Activated CD8-positive, alpha-beta memory T cell treated with anti-CD3 and anti-CD28 coated beads, Interleukin-2, amount 50 U/mL, for 1 hour (primary cell): Measurements from ENCODE around the gene RPL18.
"Not testable (repeated sequence)": the region's sequence is repeated elsewhere in the genome, so short reads cannot be mapped to it uniquely, and the experiment has no call there.

Experiments used
- DNase-seq: peaks from one replicate; pipeline ENCODE4 v3.0.0-alpha.2; 2020; ENCODE audit errors: extremely low read depth

The RPL18 gene

DNA sequence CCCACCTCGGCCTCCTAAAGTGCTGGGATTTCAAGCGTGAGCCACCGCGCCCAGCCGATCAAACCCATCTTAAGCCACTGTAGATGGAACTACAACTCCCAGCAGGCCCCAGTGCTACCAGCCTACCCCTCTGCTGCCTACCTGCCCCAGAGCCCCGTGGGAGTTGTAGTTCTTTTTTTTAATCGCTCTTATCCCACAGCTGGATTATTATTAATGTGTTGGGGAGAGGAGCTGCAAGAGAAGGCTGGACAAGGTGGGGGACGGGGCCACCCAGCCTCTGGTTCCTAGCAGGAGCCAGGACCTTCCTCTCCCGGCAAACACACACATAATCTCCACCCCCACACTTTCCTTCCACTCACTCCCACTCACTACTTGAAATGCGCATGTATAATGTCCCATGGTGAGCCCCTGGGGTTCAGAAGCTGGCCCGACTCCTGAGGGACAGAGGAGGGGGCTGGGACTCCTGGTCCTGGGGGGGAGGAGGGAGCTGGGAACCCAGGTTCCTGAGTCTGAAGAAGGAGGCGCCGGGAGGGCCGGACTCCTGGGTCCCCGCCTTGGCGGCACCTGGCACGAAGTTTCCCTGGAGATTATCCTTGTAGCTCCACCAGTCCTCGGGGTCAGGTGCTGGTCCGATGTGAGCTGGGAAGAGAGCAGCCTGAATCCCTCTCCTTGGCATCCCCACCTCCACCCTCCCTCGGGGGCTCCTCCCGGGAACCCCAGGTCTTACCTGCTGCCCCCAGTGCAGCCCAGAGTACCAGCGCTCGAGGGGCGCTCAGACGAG is 26.1 kb upstream of the RPL18 start:
- peak; percentile 48 for DNase-seq

- DNase-seq, result no peak
Observed at GRCh38 chr19:48644355-48644754, 25.4 kb upstream of the RPL18 start.

GRCh38 chr19:48642862-48643261 is 23.9 kb upstream of the RPL18 start:
- DNase-seq, result no peak

GRCh38 chr19:48641850-48642249 is 22.9 kb upstream of the RPL18 start:
- DNase-seq, result no peak

GRCh38 chr19:48639483-48640375 is 20.8 kb upstream of the RPL18 start:
- DNase-seq, result no peak

GRCh38 chr19:48638831-48639381 is 19.9 kb upstream of the RPL18 start:
- DNase-seq, result no peak

- peak; percentile 73 for DNase-seq
Observed at GRCh38 chr19:48637948-48638830, 19.2 kb upstream of the RPL18 start.

GRCh38 chr19:48637449-48637947 is 18.5 kb upstream of the RPL18 start:
- DNase-seq, result peak; percentile 100

DNA sequence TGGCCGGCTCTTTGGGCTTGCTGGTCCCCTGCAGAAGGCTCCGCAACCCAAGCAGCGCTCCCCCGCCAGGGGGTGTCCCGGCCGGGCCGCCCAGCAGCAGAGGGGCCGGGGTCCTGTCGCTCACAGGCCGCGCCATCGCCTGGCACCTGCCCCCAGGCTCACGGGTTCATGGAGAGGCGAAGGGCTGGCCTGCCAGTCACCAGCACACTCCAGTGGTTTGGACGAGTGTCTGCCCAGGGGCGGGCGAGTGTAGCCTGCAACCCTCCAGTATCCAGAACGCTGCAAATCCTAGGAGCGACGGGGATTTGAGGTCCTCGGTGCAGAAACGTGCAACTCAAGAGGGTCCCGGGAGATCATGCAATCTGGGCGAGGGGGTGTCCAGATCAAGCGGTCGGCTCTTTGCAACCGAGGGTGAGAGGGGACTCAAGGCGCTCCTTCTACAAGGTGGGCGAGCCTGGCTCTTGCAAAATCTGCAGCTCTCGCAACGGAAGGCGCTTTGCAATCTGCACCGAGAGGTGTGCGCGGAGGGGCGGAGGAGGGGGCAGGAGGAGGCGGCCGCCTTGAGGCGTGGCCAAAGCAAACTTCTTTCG is 18.0 kb upstream of the RPL18 start, which contains the start of gene DBP:
DBP (minus strand) TSS at position 521 of the 590 bp plus-strand sequence; CDS start at position 136, 385 bp downstream.
- no peak for DNase-seq

DNA sequence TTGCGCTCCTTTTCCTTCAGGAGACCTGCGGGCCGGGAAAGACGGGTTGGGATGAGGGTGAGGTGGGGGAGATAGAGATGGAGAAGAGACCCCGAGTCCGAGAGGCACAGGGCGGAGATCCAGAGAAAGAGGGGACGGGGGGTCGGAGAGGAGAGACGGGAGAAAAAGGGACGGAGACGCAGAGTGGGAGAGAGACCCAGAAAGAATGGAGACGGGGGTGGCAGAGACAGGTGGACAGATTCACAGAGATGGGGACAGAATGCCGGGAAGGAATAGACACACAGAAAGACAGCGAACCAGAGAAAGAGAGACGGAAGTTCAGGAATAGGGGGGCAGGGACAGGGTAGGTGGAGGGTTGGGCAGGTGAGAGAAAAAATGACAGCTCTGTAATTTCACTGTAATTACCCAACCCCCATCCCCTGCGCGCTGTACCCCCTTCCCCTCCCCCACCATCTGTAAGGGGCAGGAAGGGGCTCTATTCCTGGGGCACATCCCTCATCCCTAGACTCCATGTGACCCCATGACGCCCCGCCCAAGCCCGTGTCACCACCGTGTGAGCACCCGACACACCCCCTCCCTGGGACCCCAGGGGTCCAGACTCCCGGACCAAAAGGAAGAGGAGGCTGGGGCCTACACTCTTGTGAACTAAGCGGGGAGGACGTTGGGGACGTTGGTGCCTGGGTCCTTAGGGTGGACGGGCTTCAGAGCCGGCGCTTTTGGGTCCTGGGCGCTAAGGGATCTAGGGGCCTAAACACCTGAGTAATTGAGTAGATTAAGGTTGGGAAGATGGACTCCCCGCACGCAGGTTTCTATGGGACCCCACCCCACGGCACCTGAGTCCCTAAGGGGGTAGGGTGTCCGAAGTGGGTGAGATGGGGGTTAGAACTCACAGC is 17.2 kb upstream of the RPL18 start:
- no peak for DNase-seq

GRCh38 chr19:48635263-48635965 is 16.4 kb upstream of the RPL18 start:
- no peak for DNase-seq

DNA sequence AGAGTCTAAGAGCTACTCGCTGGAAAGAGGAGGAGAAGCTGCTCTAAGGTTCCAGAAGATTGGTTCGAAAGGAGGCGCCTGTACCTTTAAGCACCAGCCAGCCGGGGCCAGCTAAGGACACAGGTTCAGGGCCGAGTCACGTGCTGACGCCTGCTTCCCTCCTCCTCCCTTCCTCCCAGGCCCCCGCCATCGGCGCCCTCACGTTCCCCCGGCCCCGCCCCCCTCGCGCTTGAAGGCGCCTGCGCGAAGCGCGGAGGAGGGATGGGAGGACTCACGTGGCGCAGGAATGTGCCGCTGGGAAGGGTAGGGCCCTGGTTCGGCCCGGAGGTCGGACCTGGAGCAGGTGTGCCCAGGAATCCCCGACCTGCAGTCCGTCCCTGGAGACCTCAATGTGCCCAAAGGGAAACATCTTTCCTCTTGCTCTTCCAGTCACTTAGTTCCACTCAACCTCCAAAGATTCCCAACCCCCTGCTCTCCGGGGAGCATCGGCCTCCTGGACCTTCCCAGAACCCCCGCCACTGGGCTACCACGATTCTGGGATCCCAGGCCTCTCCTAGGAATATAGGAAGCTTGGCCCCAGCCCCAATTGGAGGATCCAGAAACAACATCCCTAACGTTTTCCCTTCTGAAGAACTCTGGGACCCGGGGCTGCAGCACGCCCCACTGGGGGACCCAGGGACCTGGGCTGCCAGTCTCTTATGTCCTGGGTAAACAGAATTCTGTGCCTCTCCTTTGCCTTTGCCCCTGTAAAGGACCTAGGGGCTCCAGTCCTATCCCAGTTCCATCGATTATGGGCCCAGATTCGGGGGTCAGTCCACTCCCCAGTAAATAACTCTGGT is 15.7 kb upstream of the RPL18 start:
- DNase-seq, result peak; percentile 77

DNA sequence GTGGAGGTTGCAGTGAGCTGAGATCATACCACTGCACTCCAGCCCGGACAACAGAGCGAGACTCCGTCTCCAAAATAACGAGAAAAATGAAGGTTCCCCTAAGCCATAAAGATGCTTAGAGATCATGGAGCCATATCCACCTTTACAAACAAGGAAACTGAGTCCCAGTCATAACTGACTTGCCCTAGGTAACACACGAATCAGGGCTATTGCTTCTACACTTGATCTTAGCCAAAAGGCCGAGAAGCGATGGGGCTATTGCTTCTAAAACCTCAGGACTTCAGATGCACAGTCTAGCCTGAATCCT is 15.0 kb upstream of the RPL18 start:
- no peak for DNase-seq

- DNase-seq, result no peak
Observed at GRCh38 chr19:48633148-48634035, 14.4 kb upstream of the RPL18 start.

DNA sequence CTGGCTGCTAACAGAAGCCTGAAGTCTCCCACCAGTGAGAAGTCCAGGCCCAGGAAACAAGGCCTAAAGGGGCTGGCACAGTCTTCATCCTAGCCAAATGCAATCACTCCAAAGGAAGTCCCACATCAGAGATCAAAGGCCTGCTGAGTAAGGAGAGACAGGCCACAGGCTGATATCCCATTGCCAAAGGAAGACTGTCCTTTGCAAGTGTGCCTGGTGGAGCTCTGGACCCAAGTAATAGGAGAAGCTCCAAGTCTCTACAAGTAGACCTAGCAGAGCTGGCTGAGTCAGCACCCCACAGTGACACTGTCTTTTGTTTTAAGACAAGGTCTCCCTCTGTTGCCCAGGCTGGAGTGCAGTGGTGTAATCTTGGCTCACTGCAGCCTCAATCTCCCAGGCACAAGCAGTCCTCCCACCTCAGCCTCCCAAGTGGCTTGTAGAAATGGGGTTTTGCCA is 13.7 kb upstream of the RPL18 start:
- DNase-seq, result no peak

GRCh38 chr19:48632286-48632685 is 13.3 kb upstream of the RPL18 start:
- DNase-seq, result not testable (repeated sequence)

DNA sequence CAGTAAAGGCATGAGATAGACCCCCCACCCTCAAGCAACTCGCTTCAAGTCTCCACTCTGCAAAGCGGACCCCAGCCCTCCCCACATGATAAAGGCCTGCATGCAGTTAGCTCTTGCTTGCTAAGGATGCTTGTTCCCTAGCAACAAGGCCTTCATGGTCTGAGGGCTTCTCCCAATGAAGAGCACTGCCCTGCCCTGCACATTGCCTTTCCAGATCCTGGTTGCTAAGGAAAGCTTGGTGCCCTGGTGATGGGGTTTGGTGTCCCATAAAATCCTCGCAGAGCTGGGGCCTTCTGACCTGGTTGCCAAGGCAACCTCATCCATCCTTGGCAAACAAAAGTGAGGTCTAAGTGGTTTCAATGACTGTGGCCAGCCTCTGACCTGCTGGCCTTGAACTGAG is 12.2 kb upstream of the RPL18 start:
- no peak for DNase-seq
